NCI-H510A (cell line): ENCODE measurements around the gene CASTOR2.
"Not testable (repeated sequence)": the region's sequence is repeated elsewhere in the genome, so short reads cannot be mapped to it uniquely, and the experiment has no call there.

Experiments used
- DNase-seq: peaks from one replicate; lab custom pipeline; 2025; lab: John Stamatoyannopoulos, UW

CASTOR2 gene

GRCh38 chr7:75054744-75055143 is 90.2 kb downstream of the CASTOR2 start:
- DNase-seq = no peak

- DNase-seq = no peak
Measured at GRCh38 chr7:75055155-75055554, 90.7 kb downstream of the CASTOR2 start.

- no peak for DNase-seq
Measured at GRCh38 chr7:75055830-75056772, 91.6 kb downstream of the CASTOR2 start.

- DNase-seq = no peak
Measured at GRCh38 chr7:75058406-75058805, 93.9 kb downstream of the CASTOR2 start.

GRCh38 chr7:75064291-75064690 is 99.8 kb downstream of the CASTOR2 start:
- DNase-seq = no peak

- DNase-seq = no peak
Measured at GRCh38 chr7:75064801-75065200, 100.3 kb downstream of the CASTOR2 start.

GRCh38 chr7:75066521-75066920 is 102.0 kb downstream of the CASTOR2 start:
- DNase-seq = no peak

- DNase-seq = no peak
Measured at GRCh38 chr7:75072981-75073283, 108.4 kb downstream of the CASTOR2 start.

- not testable (repeated sequence) for DNase-seq
Measured at GRCh38 chr7:75074262-75074641, 109.7 kb downstream of the CASTOR2 start.
